Measurements from ENCODE around the gene KLF11. TPM values are rescaled to one million over a fixed set of nuclear protein-coding genes. Genes with fewer than 3 reads are reported as not detected.
A peak's percentile ranks its signal among the peaks of the same experiment; 100 is the strongest.

KLF11 gene
- total and polyA plus RNA-seq, 9 of the 15 experiments (the other 6 are each of a cell fraction or from before 2014, with no cell fraction given) = 2.1 to 13.4 (median 6.5) TPM

GRCh38 chr2:10043906-10044601 is 704 bp downstream of the KLF11 start (continued):
- TF ChIP-seq YY1 (IDR thresholded peaks at IDR 0.05; ENCODE audit: borderline replicate concordance in 1 of 3, control insufficient read depth in 1 of 3, extremely low read depth in 1 of 3, insufficient read depth in 3 of 3, insufficient read length in 1 of 3, insufficient replicate concordance in 2 of 3, low read depth in 1 of 3, low read length in 2 of 3) = no peak
- TF ChIP-seq TFAM (CRISPR knock-in tag; conservative IDR thresholded peaks at IDR 0.05) = no peak
- TF ChIP-seq ZBTB34 (CRISPR knock-in tag; IDR thresholded peaks at IDR 0.05) = no peak
- TF ChIP-seq EP400 (IDR thresholded peaks at IDR 0.05) = peak; percentile 57; the same call in 1 of the 2 replicates
- TF ChIP-seq TAF1 (IDR thresholded peaks at IDR 0.05; ENCODE audit: control insufficient read depth, extremely low read depth, insufficient read depth, low read length, severe bottlenecking) = no peak
- TF ChIP-seq SRF (CRISPR knock-in tag; IDR thresholded peaks at IDR 0.05) = no peak
- peak; percentile 89 for TF ChIP-seq CCNT2 (IDR thresholded peaks at IDR 0.05; ENCODE audit: borderline replicate concordance, extremely low read depth, insufficient read length, low read depth, low read length)
- no peak for TF ChIP-seq DLX4 (CRISPR knock-in tag; IDR thresholded peaks at IDR 0.05)
- TF ChIP-seq ZNF408 (CRISPR knock-in tag; IDR thresholded peaks at IDR 0.05; ENCODE audit: low read depth) = no peak
- no peak for TF ChIP-seq STAT5B (CRISPR knock-in tag; IDR thresholded peaks at IDR 0.05)
- TF ChIP-seq PHF20 (IDR thresholded peaks at IDR 0.05; ENCODE audit: partially characterized antibody) = peak; percentile 60
- TF ChIP-seq TSHZ1 (CRISPR knock-in tag; IDR thresholded peaks at IDR 0.05) = no peak
- TF ChIP-seq ZNF445 (CRISPR knock-in tag; IDR thresholded peaks at IDR 0.05; ENCODE audit: low read depth) = 0 out of 2 replicates have a peak, but pooled peaks have one; percentile 17
- no peak for TF ChIP-seq ARID1B (IDR thresholded peaks at IDR 0.05)
- TF ChIP-seq ZNF583 (CRISPR knock-in tag; IDR thresholded peaks at IDR 0.05) = no peak
- TF ChIP-seq ZKSCAN8 (CRISPR knock-in tag; IDR thresholded peaks at IDR 0.05) = no peak
- no peak for TF ChIP-seq ZNF24 (IDR thresholded peaks at IDR 0.05)
- no peak for TF ChIP-seq RFX5 (IDR thresholded peaks at IDR 0.05; ENCODE audit: low read depth, low read length)
